ENCODE results near the gene RCAN1.

GRCh38 chr21:34592120-34592955 lies 22.6 kb downstream of the RCAN1 start:
- no peak for TF ChIP-seq CTCF (conservative IDR thresholded peaks at IDR 0.05; ENCODE audit: low read depth, low read length)
- TF ChIP-seq MAFK (IDR thresholded peaks at IDR 0.05; ENCODE audit: low read depth, low read length): no peak
- no peak for TF ChIP-seq RFX5 (IDR thresholded peaks at IDR 0.05; ENCODE audit: low read depth, low read length)
- no peak for TF ChIP-seq SMC3 (IDR thresholded peaks at IDR 0.05; ENCODE audit: low read depth, low read length)
- no peak for TF ChIP-seq CEBPB (IDR thresholded peaks at IDR 0.05; ENCODE audit: low read depth, low read length)
- TF ChIP-seq RAD21 (IDR thresholded peaks at IDR 0.05; ENCODE audit: low read length): no peak
- TF ChIP-seq ELK1 (IDR thresholded peaks at IDR 0.05; ENCODE audit: borderline replicate concordance, low read depth, low read length): no peak
- TF ChIP-seq POLR2A (IDR thresholded peaks at IDR 0.05; ENCODE audit: low read depth, low read length): no peak
- TF ChIP-seq USF2 (IDR thresholded peaks at IDR 0.05; ENCODE audit: low read depth, low read length): no peak
- TF ChIP-seq MXI1 (IDR thresholded peaks at IDR 0.05; ENCODE audit: borderline replicate concordance, low read depth, low read length): no peak
- no peak for TF ChIP-seq NFE2L2 (IDR thresholded peaks at IDR 0.05; ENCODE audit: low read depth, low read length)
- TF ChIP-seq RCOR1 (IDR thresholded peaks at IDR 0.05; ENCODE audit: insufficient replicate concordance, low read length): no peak

Measured in IMR-90 (cell line).